ENCODE measurements around the gene ARSG.
A peak's percentile ranks its signal among the peaks of the same experiment; 100 is the strongest.

The ARSG gene

GRCh38 chr17:68290955-68291835, at the start of gene ARSG, which contains the start of gene SLC16A6:
Gene ARSG (plus strand): TSS chr17:68291495. CDS start chr17:68307494, 15,999 bp downstream.
Gene SLC16A6 (minus strand): TSS chr17:68291127. CDS start chr17:68278320, 12,807 bp downstream.
- ChIA-PET CTCF (interaction anchor here (0.6 kb wide), 1 partner anchor 1259 kb away, joined by 3 read pairs; no protein-coding TSS in a partner anchor), POLR2A (interaction anchor here (0.6 to 1.6 kb wide), 7 partner anchors 19 to 166 kb away, joined by 3 to 8 read pairs (median 3); partner anchors contain the start of genes AMZ2 and WIPI1)
- peak; percentile 82 for DNase-seq (ENCODE audit: extremely low spot score)
- peak; percentile 50 for TF ChIP-seq FOXM1 (IDR thresholded peaks at IDR 0.05; ENCODE audit: borderline replicate concordance)
- no peak; the same call in 1 of the 2 replicates for TF ChIP-seq L3MBTL2 (conservative IDR thresholded peaks at IDR 0.05)
- no peak for TF ChIP-seq NFRKB (IDR thresholded peaks at IDR 0.05)
- TF ChIP-seq HDGF (IDR thresholded peaks at IDR 0.05; ENCODE audit: borderline replicate concordance): no peak
- no peak for TF ChIP-seq BHLHE40 (IDR thresholded peaks at IDR 0.05; ENCODE audit: borderline replicate concordance)
- peak; percentile 55; the same call in 1 of the 2 replicates for TF ChIP-seq LEF1 (IDR thresholded peaks at IDR 0.05; ENCODE audit: borderline replicate concordance)
- no peak for TF ChIP-seq CTBP1 (IDR thresholded peaks at IDR 0.05; ENCODE audit: borderline replicate concordance)
- no peak for TF ChIP-seq SUZ12 (IDR thresholded peaks at IDR 0.05)

- CTCF ChIA-PET: interaction anchor here (0.6 to 1.0 kb wide), 2 partner anchors 32 to 42 kb away, joined by 3 read pairs; no protein-coding TSS in a partner anchor
- DNase-seq (ENCODE audit: extremely low spot score): no peak
- POLR2A ChIA-PET: interaction anchor here (1.0 to 3.4 kb wide), 12 partner anchors 8 to 211 kb away, joined by 3 to 19 read pairs (median 9); partner anchors contain the start of gene WIPI1
- TF ChIP-seq CTBP1 (IDR thresholded peaks at IDR 0.05; ENCODE audit: borderline replicate concordance) (no peak), ARNT (IDR thresholded peaks at IDR 0.05) (no peak), FOXK2 (IDR thresholded peaks at IDR 0.05) (no peak), ZNF384 (IDR thresholded peaks at IDR 0.05) (no peak), BHLHE40 (IDR thresholded peaks at IDR 0.05; ENCODE audit: borderline replicate concordance) (no peak), FOXM1 (IDR thresholded peaks at IDR 0.05; ENCODE audit: borderline replicate concordance) (no peak), SUZ12 (IDR thresholded peaks at IDR 0.05) (no peak), PKNOX1 (IDR thresholded peaks at IDR 0.05) (no peak), HDGF (IDR thresholded peaks at IDR 0.05; ENCODE audit: borderline replicate concordance) (no peak)
These were observed 44.8 kb upstream of the ARSG start for GRCh38 chr17:68246271-68247028.

- ChIA-PET POLR2A (interaction anchor here (0.6 to 3.4 kb wide), 26 partner anchors 9 to 265 kb away, joined by 3 to 19 read pairs (median 4); partner anchors contain the start of genes ARSG, PRKAR1A, SLC16A6 and WIPI1), CTCF (interaction anchor here (0.6 to 1.0 kb wide), 4 partner anchors 11 to 215 kb away, joined by 3 to 8 read pairs (median 3); no protein-coding TSS in a partner anchor)
- TF ChIP-seq BHLHE40 (IDR thresholded peaks at IDR 0.05; ENCODE audit: borderline replicate concordance): no peak
- TF ChIP-seq SUZ12 (IDR thresholded peaks at IDR 0.05): no peak
- TF ChIP-seq FOXM1 (IDR thresholded peaks at IDR 0.05; ENCODE audit: borderline replicate concordance): no peak
- TF ChIP-seq ZNF384 (IDR thresholded peaks at IDR 0.05): no peak
- no peak for TF ChIP-seq TARDBP (IDR thresholded peaks at IDR 0.05)
- no peak; the same call in 1 of the 2 replicates for TF ChIP-seq ELF4 (IDR thresholded peaks at IDR 0.05)
- TF ChIP-seq SP1 (IDR thresholded peaks at IDR 0.05): peak; percentile 45; the same call in 1 of the 2 replicates
- TF ChIP-seq FOXA1 (IDR thresholded peaks at IDR 0.05): no peak
- no peak for TF ChIP-seq LEF1 (IDR thresholded peaks at IDR 0.05; ENCODE audit: borderline replicate concordance)
- TF ChIP-seq L3MBTL2 (conservative IDR thresholded peaks at IDR 0.05): peak; percentile 86
- no peak for TF ChIP-seq CTBP1 (IDR thresholded peaks at IDR 0.05; ENCODE audit: borderline replicate concordance)
- DNase-seq (ENCODE audit: extremely low spot score): peak; percentile 97
These were observed 43.7 kb upstream of the ARSG start, which contains the start of gene AMZ2 for GRCh38 chr17:68247445-68248198. Gene AMZ2 (plus strand): TSS chr17:68248043. CDS start chr17:68250188, 2,145 bp downstream.

- DNase-seq (ENCODE audit: extremely low spot score): no peak
- CTCF ChIA-PET: interaction anchor here (0.5 to 1.2 kb wide), 5 partner anchors 12 to 214 kb away, joined by 3 to 8 read pairs (median 3); no protein-coding TSS in a partner anchor
- POLR2A ChIA-PET: interaction anchor here (0.6 to 3.4 kb wide), 25 partner anchors 10 to 264 kb away, joined by 3 to 19 read pairs (median 4); partner anchors contain the start of genes ARSG, PRKAR1A, SLC16A6 and WIPI1
- TF ChIP-seq TARDBP (IDR thresholded peaks at IDR 0.05) (no peak), ZNF384 (IDR thresholded peaks at IDR 0.05) (no peak), FOXM1 (IDR thresholded peaks at IDR 0.05; ENCODE audit: borderline replicate concordance) (no peak), ELF4 (IDR thresholded peaks at IDR 0.05) (no peak), FOXK2 (IDR thresholded peaks at IDR 0.05) (no peak), CTBP1 (IDR thresholded peaks at IDR 0.05; ENCODE audit: borderline replicate concordance) (no peak), LEF1 (IDR thresholded peaks at IDR 0.05; ENCODE audit: borderline replicate concordance) (no peak), SUZ12 (IDR thresholded peaks at IDR 0.05) (no peak), FOXA1 (IDR thresholded peaks at IDR 0.05) (no peak), ARNT (IDR thresholded peaks at IDR 0.05) (no peak), NFRKB (IDR thresholded peaks at IDR 0.05) (no peak), HDGF (IDR thresholded peaks at IDR 0.05; ENCODE audit: borderline replicate concordance) (no peak), SP1 (IDR thresholded peaks at IDR 0.05) (no peak), L3MBTL2 (conservative IDR thresholded peaks at IDR 0.05) (no peak), BHLHE40 (IDR thresholded peaks at IDR 0.05; ENCODE audit: borderline replicate concordance) (no peak), PKNOX1 (IDR thresholded peaks at IDR 0.05) (no peak)
These were observed 43.0 kb upstream of the ARSG start for GRCh38 chr17:68248199-68248825.
